ENCODE measurements around the gene SLCO6A1.

The SLCO6A1 gene

DNA sequence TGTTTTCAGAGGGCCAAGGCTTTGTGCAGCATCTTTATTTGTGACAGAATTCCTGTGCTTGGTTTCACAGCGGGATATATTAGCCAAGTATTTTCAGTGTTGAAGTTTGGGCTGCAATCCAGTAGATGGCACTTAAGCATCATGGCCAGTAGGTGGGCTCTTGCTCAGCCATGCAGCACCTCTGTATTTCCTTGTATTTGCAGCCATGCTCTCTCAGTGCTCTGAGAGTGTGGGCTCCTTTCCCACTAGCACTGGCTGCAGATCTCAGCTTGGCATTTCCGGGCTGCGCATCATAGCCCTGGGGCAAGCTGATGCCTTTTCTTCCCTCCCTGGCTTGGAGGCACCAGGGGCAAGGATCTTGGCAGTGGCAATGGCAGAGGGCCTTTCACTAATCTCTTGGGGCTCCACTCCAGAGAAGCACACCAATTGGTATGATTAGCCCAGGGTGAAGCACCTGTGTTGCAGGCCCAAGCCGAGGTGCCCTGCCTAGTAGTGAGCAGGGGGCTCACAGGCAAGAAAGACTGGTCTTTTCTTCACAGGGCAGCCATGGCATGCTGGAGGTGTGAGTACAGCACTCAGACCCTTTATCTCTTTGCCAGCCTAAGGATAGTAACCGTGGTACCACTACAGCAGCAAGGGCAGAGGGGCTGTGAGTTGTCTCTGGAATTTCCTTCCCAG, 48.3 kb downstream of the SLCO6A1 start:
- DNase-seq = no peak

DNA sequence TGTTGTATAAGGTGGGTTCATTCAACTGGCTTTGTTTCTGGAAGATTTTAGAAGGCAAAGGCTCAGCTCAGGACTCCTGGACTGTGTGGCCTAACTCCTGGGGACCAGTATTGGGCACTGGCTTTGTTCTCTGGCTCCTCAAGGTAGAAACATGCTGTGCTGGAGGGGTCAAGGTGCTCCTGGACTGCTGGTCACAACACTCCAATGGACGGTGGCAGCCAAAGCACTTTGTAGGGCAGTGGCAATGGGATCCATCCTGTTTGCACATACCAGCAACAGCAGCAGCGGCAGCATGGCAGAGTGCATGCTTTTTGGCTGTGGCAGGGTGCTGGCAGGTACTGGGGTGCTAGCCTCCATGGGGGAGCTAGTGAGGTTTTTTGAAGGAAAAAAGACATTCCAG, 65.3 kb downstream of the SLCO6A1 start:
- no peak for DNase-seq

DNA sequence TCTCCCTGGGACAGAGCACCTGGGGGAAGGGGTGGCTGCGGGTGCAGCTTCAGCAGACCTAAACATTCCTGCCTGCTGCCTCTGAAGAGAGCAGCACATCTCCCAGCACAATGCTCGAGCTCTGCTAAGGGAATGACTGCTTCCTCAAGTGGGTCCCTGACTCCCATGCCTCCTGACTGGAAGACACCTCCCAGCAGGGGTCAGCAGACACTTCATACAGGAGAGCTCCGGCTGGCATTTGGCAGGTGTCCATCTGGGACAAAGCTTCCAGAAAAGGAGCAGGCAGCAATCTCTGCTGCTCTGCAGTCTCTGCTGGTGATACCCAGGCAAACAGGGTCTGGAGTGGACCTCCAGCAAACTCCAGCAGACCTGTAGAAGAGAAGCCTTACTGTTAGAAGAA, 77.2 kb downstream of the SLCO6A1 start:
- DNase-seq = no peak

DNA sequence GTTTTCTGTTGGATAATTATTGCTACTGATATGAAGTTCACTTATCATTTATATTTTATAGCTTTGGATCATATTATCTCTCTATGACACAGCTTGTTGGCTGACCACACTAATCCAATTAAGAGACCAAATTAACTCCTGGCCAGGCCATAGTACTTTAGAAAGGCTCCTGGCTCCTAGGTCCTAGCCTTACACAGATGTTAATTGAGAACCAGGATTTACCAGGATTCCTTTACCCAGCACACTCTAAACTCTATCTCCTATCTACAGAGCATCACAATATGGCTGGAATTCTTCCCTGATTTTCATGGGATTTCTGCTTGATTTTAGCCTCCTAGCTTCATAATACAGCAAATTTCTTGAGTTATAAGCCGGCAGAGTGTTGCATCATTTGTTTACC, 80.3 kb downstream of the SLCO6A1 start:
- DNase-seq = no peak

DNA sequence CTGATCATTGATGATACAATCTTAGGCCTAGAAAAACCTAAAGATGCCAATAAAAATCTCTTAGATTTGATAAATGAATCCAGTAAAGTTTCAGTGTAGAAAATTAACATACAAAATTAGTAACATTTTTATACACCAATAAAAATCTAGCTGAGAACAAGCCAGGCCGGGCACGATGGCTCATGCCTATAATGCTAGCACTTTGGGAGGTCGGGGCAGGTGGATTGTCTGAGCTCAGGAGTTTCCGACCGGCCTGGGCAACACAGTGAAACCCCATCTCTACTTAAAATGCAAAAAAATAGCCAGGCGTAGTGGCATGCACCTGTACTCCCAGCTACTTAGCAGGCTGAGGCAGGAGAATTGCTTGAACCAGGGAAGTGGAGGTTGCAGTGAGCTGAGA, 84.4 kb downstream of the SLCO6A1 start:
- no peak for DNase-seq

DNA sequence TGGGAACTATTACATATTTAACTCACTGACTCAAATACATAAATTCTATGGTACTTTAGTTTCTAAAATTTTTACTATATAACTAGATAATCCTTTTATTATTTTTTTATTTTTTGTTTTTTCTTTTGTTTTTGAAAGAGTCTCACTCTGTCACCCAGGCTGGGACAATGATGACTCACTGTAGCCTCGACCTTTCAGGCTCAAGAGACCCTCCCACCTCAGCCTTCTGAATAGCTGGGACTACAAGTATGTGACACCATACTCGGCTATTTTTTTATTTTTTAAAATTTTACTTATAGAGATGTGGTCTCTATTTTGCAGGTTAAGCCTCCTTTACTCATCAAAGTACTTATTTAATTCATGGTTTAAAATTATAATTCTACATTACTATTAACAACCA, 110.6 kb downstream of the SLCO6A1 start:
- no peak for DNase-seq

DNA sequence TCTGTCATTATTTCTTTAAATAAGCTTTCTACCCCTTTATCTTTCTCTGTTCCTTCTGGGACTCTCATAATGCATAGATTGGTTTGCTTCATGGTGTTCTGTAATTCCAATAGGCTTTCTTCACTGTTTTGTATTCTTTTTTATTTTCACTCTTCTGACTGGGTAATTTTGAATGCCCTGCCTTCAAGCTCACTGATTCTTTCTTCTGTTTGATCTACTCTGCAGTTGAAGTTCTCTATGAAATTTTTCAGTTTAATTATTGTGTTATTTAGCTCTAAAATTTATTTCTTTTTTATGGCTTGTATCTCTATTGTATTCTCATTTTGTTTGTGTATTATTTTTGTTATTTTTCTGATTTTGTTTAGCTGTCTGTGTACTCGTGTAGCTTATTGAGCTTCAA, 113.4 kb downstream of the SLCO6A1 start:
- no peak for DNase-seq

DNA sequence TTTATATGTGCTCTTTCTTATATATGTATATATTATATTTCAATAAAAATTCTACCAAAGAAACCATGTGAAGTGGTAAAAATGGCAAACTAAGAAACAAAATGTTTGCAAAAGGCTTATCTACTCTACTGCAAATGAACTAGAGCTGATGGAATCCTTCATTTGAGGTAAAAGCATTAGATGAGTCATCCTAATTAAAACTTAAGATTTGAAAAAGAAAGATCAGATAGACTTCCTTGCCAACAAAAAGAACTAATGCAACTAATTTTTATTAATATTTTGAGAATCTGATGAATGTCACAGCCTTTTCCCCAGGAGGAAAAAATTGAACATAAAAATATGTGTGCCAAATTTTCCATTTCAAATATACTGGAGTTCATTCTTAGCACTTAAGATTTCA, 118.6 kb downstream of the SLCO6A1 start:
- DNase-seq = no peak

DNA sequence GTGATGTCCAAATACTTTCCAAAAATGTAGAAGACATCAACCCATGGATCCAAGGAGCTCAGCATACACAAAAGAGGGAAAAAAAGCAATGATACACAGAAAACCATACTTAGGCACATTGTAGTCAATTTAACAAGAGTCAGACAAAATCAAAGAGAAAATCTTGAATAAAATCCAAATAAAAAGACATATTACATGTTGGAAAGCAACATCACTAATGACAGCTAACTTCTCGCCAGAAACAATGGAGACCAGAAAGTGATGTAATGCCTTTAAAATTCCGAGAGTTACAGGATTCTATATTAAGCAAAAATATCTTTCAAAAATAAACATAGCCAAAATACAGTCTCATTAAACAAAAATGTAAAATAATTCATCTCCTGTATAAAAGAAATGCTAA, 122.9 kb downstream of the SLCO6A1 start:
- peak; percentile 3 for DNase-seq

DNA sequence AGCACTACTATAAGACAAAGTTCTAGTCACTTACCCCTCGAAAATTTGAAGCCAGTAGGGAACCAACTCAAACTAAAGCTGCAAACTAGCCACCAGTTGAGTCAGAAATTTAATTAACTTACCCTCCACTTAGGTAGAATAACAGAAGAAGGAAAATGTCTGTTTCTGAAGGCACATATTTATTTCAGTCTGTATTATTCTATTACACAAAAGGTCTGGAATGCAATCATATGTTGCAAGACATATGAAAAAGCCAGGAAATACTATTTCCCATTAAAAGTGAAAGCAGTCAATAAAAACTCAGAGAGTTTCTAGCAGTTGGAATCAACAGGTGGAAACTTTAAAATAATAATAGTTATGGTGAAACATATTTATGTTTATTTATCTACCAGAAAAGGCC, 123.5 kb downstream of the SLCO6A1 start:
- peak; percentile 18 for DNase-seq

DNA sequence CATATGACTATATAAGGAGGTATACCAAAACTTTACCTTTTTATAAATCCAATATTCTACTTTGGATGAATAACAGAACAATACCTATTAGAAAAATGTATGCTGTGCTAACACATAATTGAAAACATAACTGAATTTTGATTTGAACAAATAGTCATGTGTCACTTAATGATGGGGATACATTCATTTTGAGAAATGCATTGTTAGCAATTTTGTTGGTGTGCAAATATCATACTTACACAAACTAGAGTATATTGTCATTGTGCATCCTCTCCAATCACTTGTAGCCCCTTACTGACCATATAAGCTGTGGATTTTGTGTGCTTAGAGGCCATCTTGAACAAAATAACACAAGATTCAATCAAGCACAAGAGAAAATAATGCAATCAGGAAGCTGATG, 130.4 kb downstream of the SLCO6A1 start:
- DNase-seq = no peak

DNA sequence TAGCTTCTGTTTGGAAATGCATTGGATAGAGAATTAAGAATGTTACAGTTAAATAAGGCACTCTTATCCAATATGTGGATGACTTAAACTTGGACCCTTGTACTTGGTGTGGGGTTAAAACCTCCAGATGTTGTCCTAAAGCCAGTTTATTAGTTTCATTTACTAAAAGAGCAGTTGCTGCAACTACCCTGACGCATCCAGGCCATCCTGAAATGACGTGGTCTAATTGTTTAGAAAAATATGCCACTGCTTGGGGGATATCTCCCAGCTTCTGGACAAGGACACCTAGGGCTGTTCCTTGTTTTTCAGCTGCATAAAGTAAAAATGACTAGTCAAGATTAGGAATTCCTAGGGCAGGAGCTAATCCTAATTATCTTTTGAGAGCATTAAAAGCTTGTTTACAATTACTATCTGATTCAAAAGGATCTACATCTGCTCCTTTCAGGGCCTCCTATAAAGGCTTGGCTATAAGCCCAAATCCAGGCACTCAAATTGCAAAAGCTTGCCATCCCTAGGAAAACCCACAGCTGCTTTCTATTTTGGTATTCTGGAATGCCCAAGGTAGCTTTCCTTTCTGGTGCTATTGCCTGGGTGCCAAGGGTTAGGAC, 157.0 kb downstream of the SLCO6A1 start:
- DNase-seq = no peak

DNA sequence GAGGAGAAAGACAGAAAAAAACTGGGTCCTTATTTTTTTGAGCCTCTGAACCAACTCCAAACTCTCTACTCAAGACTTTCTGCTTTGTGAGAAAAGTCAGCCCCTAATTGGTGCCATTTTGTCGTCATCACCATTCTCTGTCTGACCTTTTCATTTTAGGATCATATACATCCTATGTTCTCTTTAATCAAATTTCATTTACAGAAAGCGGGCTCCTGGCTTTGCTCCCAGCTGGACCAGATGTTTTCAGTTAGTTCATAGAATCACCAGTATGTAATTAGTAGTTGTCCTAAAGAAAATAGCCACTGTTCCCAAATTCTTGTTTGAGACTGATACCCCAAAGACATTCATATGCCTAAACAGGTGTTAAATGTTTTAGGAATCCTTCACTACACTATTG, 174.1 kb downstream of the SLCO6A1 start:
- no peak for DNase-seq

Data from fibroblast of upper back skin (primary cell).